NCI-H226 (cell line): ENCODE results near the gene N4BP2L1.

ENCODE experiments used
- DNase-seq: peaks from one replicate; pipeline ENCODE4 v3.0.0-alpha.2; 2015

The N4BP2L1 gene

GRCh38 chr13:32427852-32428580 lies at the start of gene N4BP2L1:
N4BP2L1 (minus strand) TSS chr13:32428130; CDS start chr13:32428082, 48 bp downstream.
- DNase-seq = no peak

- no peak for DNase-seq
These were observed 49.0 kb upstream of the N4BP2L1 start for GRCh38 chr13:32476892-32477291.

- no peak for DNase-seq
These were observed 48.2 kb upstream of the N4BP2L1 start for GRCh38 chr13:32476021-32476731.

- DNase-seq = no peak
These were observed 47.3 kb upstream of the N4BP2L1 start for GRCh38 chr13:32474999-32475792.

GRCh38 chr13:32473650-32474049 lies 45.7 kb upstream of the N4BP2L1 start:
- no peak for DNase-seq

- no peak for DNase-seq
These were observed 44.3 kb upstream of the N4BP2L1 start for GRCh38 chr13:32472194-32472621.

- peak; percentile 68 for DNase-seq
These were observed 43.4 kb upstream of the N4BP2L1 start for GRCh38 chr13:32471187-32471922.

- DNase-seq = peak; percentile 54
These were observed 40.7 kb upstream of the N4BP2L1 start for GRCh38 chr13:32468502-32469142.

GRCh38 chr13:32456591-32456990 lies 28.7 kb upstream of the N4BP2L1 start:
- no peak for DNase-seq

GRCh38 chr13:32455594-32455903 lies 27.6 kb upstream of the N4BP2L1 start:
- no peak for DNase-seq

GRCh38 chr13:32454886-32455593 lies 27.1 kb upstream of the N4BP2L1 start:
- DNase-seq = no peak

- no peak for DNase-seq
These were observed 26.1 kb upstream of the N4BP2L1 start for GRCh38 chr13:32453981-32454380.

GRCh38 chr13:32448972-32449371 lies 21.0 kb upstream of the N4BP2L1 start:
- no peak for DNase-seq

- no peak for DNase-seq
These were observed 20.1 kb upstream of the N4BP2L1 start for GRCh38 chr13:32447894-32448623.

- no peak for DNase-seq
These were observed 19.0 kb upstream of the N4BP2L1 start for GRCh38 chr13:32446773-32447465.

GRCh38 chr13:32446220-32446619 lies 18.3 kb upstream of the N4BP2L1 start:
- no peak for DNase-seq

GRCh38 chr13:32445461-32445860 lies 17.5 kb upstream of the N4BP2L1 start:
- no peak for DNase-seq

GRCh38 chr13:32443111-32443510 lies 15.2 kb upstream of the N4BP2L1 start:
- no peak for DNase-seq

- no peak for DNase-seq
These were observed 10.9 kb upstream of the N4BP2L1 start for GRCh38 chr13:32438871-32439270.

GRCh38 chr13:32432856-32433255 lies 4.9 kb upstream of the N4BP2L1 start:
- no peak for DNase-seq
